Glutamatergic neuron (in vitro differentiated cells): ENCODE data around the gene UQCRQ. TPM values are rescaled to one million over a fixed set of nuclear protein-coding genes. Genes with fewer than 3 reads are reported as not detected.

ENCODE experiments used
- DNase-seq: peaks from one replicate; pipeline ENCODE4 v3.0.0; 2022
- H3K27ac Mint-ChIP-seq: one replicate; pipeline ENCODE4 v1.8.0; 2020; ENCODE audit warnings: mild to moderate bottlenecking, mixed read lengths, inconsistent platforms; ENCODE audit not compliant: unreplicated experiment
- H3K27me3 Mint-ChIP-seq: one replicate; pipeline ENCODE4 v1.8.0; 2020; ENCODE audit warnings: mild to moderate bottlenecking, moderate library complexity, mixed read lengths, inconsistent platforms; ENCODE audit not compliant: unreplicated experiment
- H3K36me3 Mint-ChIP-seq: one replicate; pipeline ENCODE4 v1.8.0; 2020; ENCODE audit warnings: mild to moderate bottlenecking, mixed read lengths, inconsistent platforms; ENCODE audit not compliant: unreplicated experiment
- H3K4me1 Mint-ChIP-seq: one replicate; pipeline ENCODE4 v1.8.0; 2020; ENCODE audit warnings: mild to moderate bottlenecking, low read depth, mixed read lengths, inconsistent platforms; ENCODE audit not compliant: unreplicated experiment
- H3K4me3 Mint-ChIP-seq: one replicate; pipeline ENCODE4 v1.8.0; 2020; ENCODE audit warnings: mild to moderate bottlenecking, mixed read lengths, inconsistent platforms; ENCODE audit not compliant: unreplicated experiment
- H3K9me3 Mint-ChIP-seq: one replicate; pipeline ENCODE4 v1.8.0; 2020; ENCODE audit warnings: mild to moderate bottlenecking, moderate library complexity, mixed read lengths, inconsistent platforms; ENCODE audit not compliant: unreplicated experiment
- CTCF ChIP-seq: fragments of 200-600 bp; sonication (generic); IDR thresholded peaks from one replicate; pipeline ENCODE4 v1.5.0; 2021; ENCODE audit not compliant: partially characterized antibody, unreplicated experiment
- total RNA-seq: library from RNA; stranded (reverse); fragmentation: NEBNext Ultra II Directional; extraction: Animal tissue kit (Norgen Biotek cat#: 25700); gene quantifications from one replicate; pipeline ENCODE4 v1.2.1, GENCODE V29; 2021; ENCODE audit not compliant: unreplicated experiment

UQCRQ gene
- total RNA-seq, 1 donor from 2014 or later = 163 TPM

DNA sequence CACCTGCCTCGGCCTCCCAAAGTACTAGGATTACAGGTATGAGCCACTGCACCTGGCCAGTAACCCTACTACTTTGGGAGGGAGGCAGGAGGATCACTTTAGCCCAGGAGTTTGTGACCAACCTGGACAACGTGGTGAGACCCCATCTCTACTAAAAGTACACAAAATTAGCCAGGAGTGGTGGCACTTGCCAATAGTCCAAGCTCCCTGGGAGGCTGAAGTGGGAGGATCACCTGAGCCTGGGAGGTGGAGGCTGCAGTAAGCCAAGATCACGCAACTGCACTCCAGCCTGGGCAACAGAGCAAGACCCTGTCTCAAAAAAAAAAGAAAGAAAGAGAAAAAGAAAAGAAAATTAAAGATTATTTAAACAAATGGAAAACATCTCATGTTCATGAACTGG, 10.4 kb upstream of the UQCRQ start:
- no peaks in the 10 kb centered on the region for H3K27me3 Mint-ChIP-seq
- no peaks in the 10 kb centered on the region for H3K4me1 Mint-ChIP-seq
- no peak for DNase-seq
- H3K27ac Mint-ChIP-seq = no peak overlapping the region
- H3K36me3 Mint-ChIP-seq = no peaks in the 10 kb centered on the region
- TF ChIP-seq CTCF = no peak
- H3K4me3 Mint-ChIP-seq = no peak overlapping the region
- H3K9me3 Mint-ChIP-seq = no peaks in the 10 kb centered on the region

DNA sequence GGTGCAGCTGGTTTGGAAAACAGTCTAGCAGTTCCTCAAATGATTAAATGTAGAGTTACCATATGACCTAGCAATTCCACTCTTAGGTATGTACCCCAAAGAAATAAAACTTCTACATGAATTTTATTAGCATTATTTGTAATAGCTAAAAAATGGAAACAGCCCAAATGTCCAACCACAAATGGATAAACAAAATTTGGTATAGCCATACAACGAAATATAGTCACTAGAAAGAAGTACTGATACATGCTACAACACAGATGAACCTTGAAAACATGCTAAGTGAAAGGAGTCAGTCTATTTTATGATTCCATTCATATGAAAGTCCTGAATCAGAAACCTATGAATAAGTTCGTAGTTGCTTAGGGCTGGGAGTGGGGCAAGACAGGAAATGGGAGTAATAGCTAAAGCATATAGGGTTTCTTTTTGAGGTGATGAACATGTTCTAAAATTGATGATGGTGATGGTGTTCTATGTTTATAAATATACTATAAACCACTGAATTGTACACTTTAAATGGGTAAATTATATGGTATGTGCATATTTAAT, 6.5 kb upstream of the UQCRQ start:
- TF ChIP-seq CTCF = no peak
- H3K9me3 Mint-ChIP-seq = no peaks in the 10 kb centered on the region
- no peaks in the 10 kb centered on the region for H3K27me3 Mint-ChIP-seq
- H3K27ac Mint-ChIP-seq = no peak overlapping the region
- H3K36me3 Mint-ChIP-seq = no peaks in the 10 kb centered on the region
- no peaks in the 10 kb centered on the region for H3K4me1 Mint-ChIP-seq
- H3K4me3 Mint-ChIP-seq = no peak overlapping the region
- DNase-seq = no peak

DNA sequence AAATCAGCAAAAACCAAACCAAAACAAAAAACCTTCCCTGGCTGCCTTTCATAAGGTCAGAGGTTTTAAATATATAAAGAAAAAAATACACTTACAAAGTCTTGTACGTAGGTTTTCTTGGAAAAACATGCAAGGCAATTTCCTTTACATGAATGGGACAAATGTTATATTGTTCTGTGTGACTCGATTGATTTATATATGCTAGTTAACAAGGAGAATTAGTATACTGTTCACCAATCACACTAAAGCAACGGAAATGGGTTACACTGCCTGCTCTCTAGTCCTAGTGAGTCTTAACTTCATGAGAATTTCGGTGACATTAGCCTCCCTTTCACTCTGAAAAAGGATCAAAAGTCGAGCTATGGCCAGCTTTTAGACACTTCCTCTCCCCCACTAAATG, 5.7 kb upstream of the UQCRQ start:
- H3K27me3 Mint-ChIP-seq = no peaks in the 10 kb centered on the region
- H3K9me3 Mint-ChIP-seq = peaks cover 5% of the 10 kb centered on the region
- no peak for DNase-seq
- no peak overlapping the region for H3K27ac Mint-ChIP-seq
- TF ChIP-seq CTCF = no peak
- H3K4me1 Mint-ChIP-seq = peaks cover 2% of the 10 kb centered on the region
- no peak overlapping the region for H3K4me3 Mint-ChIP-seq
- H3K36me3 Mint-ChIP-seq = no peaks in the 10 kb centered on the region

- TF ChIP-seq CTCF = no peak
- H3K27me3 Mint-ChIP-seq = peaks cover 3% of the 10 kb centered on the region
- H3K9me3 Mint-ChIP-seq = peaks cover 8% of the 10 kb centered on the region
- no peak for DNase-seq
- H3K4me3 Mint-ChIP-seq = peak overlapping the region; percentile 96
- H3K4me1 Mint-ChIP-seq = peaks cover 11% of the 10 kb centered on the region
- H3K36me3 Mint-ChIP-seq = no peaks in the 10 kb centered on the region
- H3K27ac Mint-ChIP-seq = peak overlapping the region; percentile 97
Measured at GRCh38 chr5:132865668-132866341, 637 bp upstream of the UQCRQ start.

- Mint-ChIP-seq H3K4me3 (peak overlapping the region; percentile 96), H3K4me1 (peaks cover 11% of the 10 kb centered on the region), H3K36me3 (no peaks in the 10 kb centered on the region), H3K9me3 (peaks cover 8% of the 10 kb centered on the region), H3K27me3 (peaks cover 3% of the 10 kb centered on the region), H3K27ac (peak overlapping the region; percentile 97)
- DNase-seq = no peak
- no peak for TF ChIP-seq CTCF
Measured at GRCh38 chr5:132867046-132867451, 607 bp downstream of the UQCRQ start.
